ENCODE data around the gene TMEM258. TPM values are rescaled to one million over a fixed set of nuclear protein-coding genes. Genes with fewer than 3 reads are reported as not detected.

The TMEM258 gene
- total and polyA plus RNA-seq, 10 of the 15 experiments (the other 5 are each of a cell fraction or from before 2014, with no cell fraction given) = 160 to 840 (median 326) TPM

GRCh38 chr11:61779666-61780525 lies 12.5 kb downstream of the TMEM258 start:
- ChIA-PET RAD21 (ENCODE audit: unreplicated experiment) (interaction anchor here (1.3 to 1.7 kb wide), 3 partner anchors 8 to 33 kb away, joined by 4 to 5 read pairs (median 4); no protein-coding TSS in a partner anchor), POLR2A (interaction anchor here (0.9 kb wide), 1 partner anchor 25 kb away, joined by 3 read pairs; no protein-coding TSS in a partner anchor), CTCF (interaction anchor here (0.9 to 7.5 kb wide), 4 partner anchors 9 to 31 kb away, joined by 3 to 88 read pairs (median 4); no protein-coding TSS in a partner anchor), SMC1A (ENCODE audit: uncharacterized antibody, unreplicated experiment) (interaction anchor here (0.9 kb wide), 1 partner anchor 20 kb away, joined by 3 read pairs; no protein-coding TSS in a partner anchor)
- Histone ChIP-seq H2AFZ (ENCODE audit: control insufficient read depth, low read depth, low read length) (no peak overlapping the region), H4K20me1 (ENCODE audit: control insufficient read depth, insufficient read depth) (no peaks in the 10 kb centered on the region), H3K4me3 (no peak overlapping the region), H3K4me2 (ENCODE audit: control insufficient read depth, insufficient read depth) (no peak overlapping the region), H3K9ac (ENCODE audit: control insufficient read depth, insufficient read depth, low read length) (no peak overlapping the region), H3K4me1 (ENCODE audit: control insufficient read depth, insufficient read depth, low read length) (no peaks in the 10 kb centered on the region; the same call in 1 of the 2 replicates), H3K9me3 (replicated peaks; ENCODE audit: control insufficient read depth, insufficient read depth, low read length) (no peaks in the 10 kb centered on the region), H3K27ac (ENCODE audit: control insufficient read depth, insufficient read depth) (no peak overlapping the region), H3K36me3 (ENCODE audit: control insufficient read depth in 2 of 2, insufficient read depth in 2 of 2, low read length in 1 of 2) (no peaks in the 10 kb centered on the region; a peak in 1 of 4 replicates), H3K27me3 (replicated peaks in 1 of 2; ENCODE audit: control insufficient read depth in 2 of 2, insufficient read depth in 2 of 2, low read length in 1 of 2) (no peaks in the 10 kb centered on the region), H3K79me2 (ENCODE audit: control insufficient read depth, insufficient read depth, low read length) (no peaks in the 10 kb centered on the region)
- no TSS peak for BruUV-seq (replicated peaks)
- intact Hi-C loops (cut with micrococcal nuclease; ENCODE audit: unreplicated experiment) (no loop called here), in situ Hi-C loops (cut with MboI) (loop anchor here (5.0 kb wide), 1 partner anchor 33 kb away; no protein-coding TSS in a partner anchor)
- WGBS (ENCODE audit: insufficient coverage, insufficient replicate concordance, low lambda C conversion rate, missing lambda C conversion rate) = 43% methylated on average over 14 of the region's 14 CpGs
- ATAC-seq (no peak), FAIRE-seq (no peak), DNase-seq (ENCODE audit: low read depth, low spot score) (no peak)
- TF ChIP-seq ZNF592 (IDR thresholded peaks at IDR 0.05) = no peak
- TF ChIP-seq CREM (IDR thresholded peaks at IDR 0.05; ENCODE audit: low read depth) = no peak
- no peak for TF ChIP-seq ZBTB11 (CRISPR knock-in tag; IDR thresholded peaks at IDR 0.05)
- TF ChIP-seq KAT2A (conservative IDR thresholded peaks at IDR 0.05; ENCODE audit: control insufficient read depth, low read depth, low read length) = no peak
- TF ChIP-seq ZNF622 (IDR thresholded peaks at IDR 0.05) = no peak
- no peak for TF ChIP-seq SP1 (IDR thresholded peaks at IDR 0.05; ENCODE audit: low read depth, low read length)
- no peak for TF ChIP-seq BCL3 (IDR thresholded peaks at IDR 0.05; ENCODE audit: borderline replicate concordance, insufficient read depth, low read depth, low read length, poor library complexity, severe bottlenecking)
- TF ChIP-seq ZSCAN29 (IDR thresholded peaks at IDR 0.05) = no peak
- TF ChIP-seq DPF2 (IDR thresholded peaks at IDR 0.05) = no peak

Measured in GM12878 (cell line).